ENCODE results near the gene ZNF677. TPM values are rescaled to one million over a fixed set of nuclear protein-coding genes. Genes with fewer than 3 reads are reported as not detected.

The ZNF677 gene
- total and polyA plus RNA-seq, 2 experiments from 2014 or later: 57.2 to 74.8 TPM

DNA sequence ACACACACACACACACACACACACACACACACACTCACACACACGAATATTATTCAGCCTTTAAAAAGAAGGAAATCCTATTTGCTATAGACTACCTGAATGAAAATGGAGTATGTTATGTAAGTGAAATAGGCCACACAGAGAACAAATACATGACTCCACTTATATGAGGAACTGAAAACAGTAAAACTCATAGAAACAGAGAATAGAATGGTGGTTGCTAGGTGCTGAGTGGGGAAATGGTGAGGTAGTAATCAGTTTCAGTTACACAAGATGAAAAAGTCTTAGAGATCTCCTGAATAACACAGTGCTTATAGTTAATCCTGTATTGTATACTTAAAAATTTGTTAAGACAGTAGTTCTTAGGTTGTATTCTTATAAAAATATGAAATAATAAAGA is 8.2 kb downstream of the ZNF677 start (continued):
- TF ChIP-seq STAT1 (IDR thresholded peaks at IDR 0.05; ENCODE audit: unreplicated experiment) (no peak), ZNF114 (CRISPR knock-in tag; IDR thresholded peaks at IDR 0.05) (no peak)
- TF ChIP-seq, protein P1, sequence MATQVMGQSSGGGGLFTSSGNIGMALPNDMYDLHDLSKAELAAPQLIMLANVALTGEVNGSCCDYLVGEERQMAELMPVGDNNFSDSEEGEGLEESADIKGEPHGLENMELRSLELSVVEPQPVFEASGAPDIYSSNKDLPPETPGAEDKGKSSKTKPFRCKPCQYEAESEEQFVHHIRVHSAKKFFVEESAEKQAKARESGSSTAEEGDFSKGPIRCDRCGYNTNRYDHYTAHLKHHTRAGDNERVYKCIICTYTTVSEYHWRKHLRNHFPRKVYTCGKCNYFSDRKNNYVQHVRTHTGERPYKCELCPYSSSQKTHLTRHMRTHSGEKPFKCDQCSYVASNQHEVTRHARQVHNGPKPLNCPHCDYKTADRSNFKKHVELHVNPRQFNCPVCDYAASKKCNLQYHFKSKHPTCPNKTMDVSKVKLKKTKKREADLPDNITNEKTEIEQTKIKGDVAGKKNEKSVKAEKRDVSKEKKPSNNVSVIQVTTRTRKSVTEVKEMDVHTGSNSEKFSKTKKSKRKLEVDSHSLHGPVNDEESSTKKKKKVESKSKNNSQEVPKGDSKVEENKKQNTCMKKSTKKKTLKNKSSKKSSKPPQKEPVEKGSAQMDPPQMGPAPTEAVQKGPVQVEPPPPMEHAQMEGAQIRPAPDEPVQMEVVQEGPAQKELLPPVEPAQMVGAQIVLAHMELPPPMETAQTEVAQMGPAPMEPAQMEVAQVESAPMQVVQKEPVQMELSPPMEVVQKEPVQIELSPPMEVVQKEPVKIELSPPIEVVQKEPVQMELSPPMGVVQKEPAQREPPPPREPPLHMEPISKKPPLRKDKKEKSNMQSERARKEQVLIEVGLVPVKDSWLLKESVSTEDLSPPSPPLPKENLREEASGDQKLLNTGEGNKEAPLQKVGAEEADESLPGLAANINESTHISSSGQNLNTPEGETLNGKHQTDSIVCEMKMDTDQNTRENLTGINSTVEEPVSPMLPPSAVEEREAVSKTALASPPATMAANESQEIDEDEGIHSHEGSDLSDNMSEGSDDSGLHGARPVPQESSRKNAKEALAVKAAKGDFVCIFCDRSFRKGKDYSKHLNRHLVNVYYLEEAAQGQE (IDR thresholded peaks at IDR 0.05; ENCODE audit: unreplicated experiment): no peak

DNA sequence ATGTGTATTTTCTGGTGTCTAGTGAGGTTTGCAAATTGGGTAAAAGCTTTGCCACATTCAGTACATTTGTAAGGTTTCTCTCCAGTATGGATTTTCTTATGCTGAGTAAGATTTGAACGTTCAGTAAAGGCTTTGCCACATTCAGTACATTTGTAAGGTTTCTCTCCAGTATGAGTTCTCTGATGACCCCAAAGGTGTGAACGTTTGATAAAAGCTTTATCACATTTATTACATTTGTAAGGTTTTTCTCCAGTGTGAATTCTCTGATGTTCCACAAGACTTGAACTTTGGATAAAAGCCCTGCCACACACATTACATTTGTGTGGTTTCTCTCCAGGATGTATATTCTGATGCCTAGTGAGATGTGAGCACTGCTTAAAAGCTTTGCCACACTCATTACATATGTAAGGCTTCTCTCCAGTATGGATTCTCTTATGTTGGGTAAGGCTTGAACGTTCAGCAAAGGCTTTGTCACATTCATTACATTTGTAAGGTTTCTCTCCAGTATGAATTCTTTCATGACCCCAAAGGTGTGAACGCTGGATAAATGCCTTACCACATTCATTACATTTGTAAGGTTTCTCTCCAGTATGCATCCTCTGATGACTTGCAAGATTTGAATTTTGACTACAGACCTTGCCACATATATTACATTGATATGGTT is 17.4 kb downstream of the ZNF677 start:
- Histone ChIP-seq H3K27ac (ENCODE audit: low read depth) (no peak overlapping the region), H3K27me3 (ENCODE audit: insufficient read depth) (no peaks in the 10 kb centered on the region), H3K4me1 (ENCODE audit: insufficient read depth) (no peaks in the 10 kb centered on the region), H3K4me3 (no peak overlapping the region), H3K36me3 (ENCODE audit: insufficient read depth) (peaks cover 50% of the 10 kb centered on the region), H3K79me2 (replicated peaks; ENCODE audit: insufficient read depth) (no peaks in the 10 kb centered on the region), H4K20me1 (replicated peaks; ENCODE audit: insufficient read depth) (no peaks in the 10 kb centered on the region), H2AFZ (no peak overlapping the region), H3F3A (replicated peaks; ENCODE audit: low read depth) (no peaks in the 10 kb centered on the region), H3K9me2 (ENCODE audit: insufficient read depth) (no peaks in the 10 kb centered on the region), H3K4me2 (no peak overlapping the region)
- Mint-ChIP-seq H3K36me3 (ENCODE audit: low read depth) (peaks cover 91% of the 10 kb centered on the region), H3K4me1 (no peaks in the 10 kb centered on the region), H3K9me3 (peaks cover 96% of the 10 kb centered on the region), H3K27ac (no peak overlapping the region), H3K27me3 (ENCODE audit: insufficient read depth, low read depth, poor library complexity) (peaks cover 3% of the 10 kb centered on the region), H3K4me3 (no peak overlapping the region)
- TF ChIP-seq, protein P2, sequence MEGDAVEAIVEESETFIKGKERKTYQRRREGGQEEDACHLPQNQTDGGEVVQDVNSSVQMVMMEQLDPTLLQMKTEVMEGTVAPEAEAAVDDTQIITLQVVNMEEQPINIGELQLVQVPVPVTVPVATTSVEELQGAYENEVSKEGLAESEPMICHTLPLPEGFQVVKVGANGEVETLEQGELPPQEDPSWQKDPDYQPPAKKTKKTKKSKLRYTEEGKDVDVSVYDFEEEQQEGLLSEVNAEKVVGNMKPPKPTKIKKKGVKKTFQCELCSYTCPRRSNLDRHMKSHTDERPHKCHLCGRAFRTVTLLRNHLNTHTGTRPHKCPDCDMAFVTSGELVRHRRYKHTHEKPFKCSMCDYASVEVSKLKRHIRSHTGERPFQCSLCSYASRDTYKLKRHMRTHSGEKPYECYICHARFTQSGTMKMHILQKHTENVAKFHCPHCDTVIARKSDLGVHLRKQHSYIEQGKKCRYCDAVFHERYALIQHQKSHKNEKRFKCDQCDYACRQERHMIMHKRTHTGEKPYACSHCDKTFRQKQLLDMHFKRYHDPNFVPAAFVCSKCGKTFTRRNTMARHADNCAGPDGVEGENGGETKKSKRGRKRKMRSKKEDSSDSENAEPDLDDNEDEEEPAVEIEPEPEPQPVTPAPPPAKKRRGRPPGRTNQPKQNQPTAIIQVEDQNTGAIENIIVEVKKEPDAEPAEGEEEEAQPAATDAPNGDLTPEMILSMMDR (conservative IDR thresholded peaks at IDR 0.05; ENCODE audit: low read depth in 2 of 2): no peak
- TF ChIP-seq NANOG (IDR thresholded peaks at IDR 0.05; ENCODE audit: borderline replicate concordance) (no peak), ZNF331 (CRISPR knock-in tag; IDR thresholded peaks at IDR 0.05; ENCODE audit: low read depth) (no peak), ZNF114 (CRISPR knock-in tag; IDR thresholded peaks at IDR 0.05) (no peak), EZH2 (IDR thresholded peaks at IDR 0.05; ENCODE audit: low read depth, unreplicated experiment) (no peak)
- TF ChIP-seq, protein P3, sequence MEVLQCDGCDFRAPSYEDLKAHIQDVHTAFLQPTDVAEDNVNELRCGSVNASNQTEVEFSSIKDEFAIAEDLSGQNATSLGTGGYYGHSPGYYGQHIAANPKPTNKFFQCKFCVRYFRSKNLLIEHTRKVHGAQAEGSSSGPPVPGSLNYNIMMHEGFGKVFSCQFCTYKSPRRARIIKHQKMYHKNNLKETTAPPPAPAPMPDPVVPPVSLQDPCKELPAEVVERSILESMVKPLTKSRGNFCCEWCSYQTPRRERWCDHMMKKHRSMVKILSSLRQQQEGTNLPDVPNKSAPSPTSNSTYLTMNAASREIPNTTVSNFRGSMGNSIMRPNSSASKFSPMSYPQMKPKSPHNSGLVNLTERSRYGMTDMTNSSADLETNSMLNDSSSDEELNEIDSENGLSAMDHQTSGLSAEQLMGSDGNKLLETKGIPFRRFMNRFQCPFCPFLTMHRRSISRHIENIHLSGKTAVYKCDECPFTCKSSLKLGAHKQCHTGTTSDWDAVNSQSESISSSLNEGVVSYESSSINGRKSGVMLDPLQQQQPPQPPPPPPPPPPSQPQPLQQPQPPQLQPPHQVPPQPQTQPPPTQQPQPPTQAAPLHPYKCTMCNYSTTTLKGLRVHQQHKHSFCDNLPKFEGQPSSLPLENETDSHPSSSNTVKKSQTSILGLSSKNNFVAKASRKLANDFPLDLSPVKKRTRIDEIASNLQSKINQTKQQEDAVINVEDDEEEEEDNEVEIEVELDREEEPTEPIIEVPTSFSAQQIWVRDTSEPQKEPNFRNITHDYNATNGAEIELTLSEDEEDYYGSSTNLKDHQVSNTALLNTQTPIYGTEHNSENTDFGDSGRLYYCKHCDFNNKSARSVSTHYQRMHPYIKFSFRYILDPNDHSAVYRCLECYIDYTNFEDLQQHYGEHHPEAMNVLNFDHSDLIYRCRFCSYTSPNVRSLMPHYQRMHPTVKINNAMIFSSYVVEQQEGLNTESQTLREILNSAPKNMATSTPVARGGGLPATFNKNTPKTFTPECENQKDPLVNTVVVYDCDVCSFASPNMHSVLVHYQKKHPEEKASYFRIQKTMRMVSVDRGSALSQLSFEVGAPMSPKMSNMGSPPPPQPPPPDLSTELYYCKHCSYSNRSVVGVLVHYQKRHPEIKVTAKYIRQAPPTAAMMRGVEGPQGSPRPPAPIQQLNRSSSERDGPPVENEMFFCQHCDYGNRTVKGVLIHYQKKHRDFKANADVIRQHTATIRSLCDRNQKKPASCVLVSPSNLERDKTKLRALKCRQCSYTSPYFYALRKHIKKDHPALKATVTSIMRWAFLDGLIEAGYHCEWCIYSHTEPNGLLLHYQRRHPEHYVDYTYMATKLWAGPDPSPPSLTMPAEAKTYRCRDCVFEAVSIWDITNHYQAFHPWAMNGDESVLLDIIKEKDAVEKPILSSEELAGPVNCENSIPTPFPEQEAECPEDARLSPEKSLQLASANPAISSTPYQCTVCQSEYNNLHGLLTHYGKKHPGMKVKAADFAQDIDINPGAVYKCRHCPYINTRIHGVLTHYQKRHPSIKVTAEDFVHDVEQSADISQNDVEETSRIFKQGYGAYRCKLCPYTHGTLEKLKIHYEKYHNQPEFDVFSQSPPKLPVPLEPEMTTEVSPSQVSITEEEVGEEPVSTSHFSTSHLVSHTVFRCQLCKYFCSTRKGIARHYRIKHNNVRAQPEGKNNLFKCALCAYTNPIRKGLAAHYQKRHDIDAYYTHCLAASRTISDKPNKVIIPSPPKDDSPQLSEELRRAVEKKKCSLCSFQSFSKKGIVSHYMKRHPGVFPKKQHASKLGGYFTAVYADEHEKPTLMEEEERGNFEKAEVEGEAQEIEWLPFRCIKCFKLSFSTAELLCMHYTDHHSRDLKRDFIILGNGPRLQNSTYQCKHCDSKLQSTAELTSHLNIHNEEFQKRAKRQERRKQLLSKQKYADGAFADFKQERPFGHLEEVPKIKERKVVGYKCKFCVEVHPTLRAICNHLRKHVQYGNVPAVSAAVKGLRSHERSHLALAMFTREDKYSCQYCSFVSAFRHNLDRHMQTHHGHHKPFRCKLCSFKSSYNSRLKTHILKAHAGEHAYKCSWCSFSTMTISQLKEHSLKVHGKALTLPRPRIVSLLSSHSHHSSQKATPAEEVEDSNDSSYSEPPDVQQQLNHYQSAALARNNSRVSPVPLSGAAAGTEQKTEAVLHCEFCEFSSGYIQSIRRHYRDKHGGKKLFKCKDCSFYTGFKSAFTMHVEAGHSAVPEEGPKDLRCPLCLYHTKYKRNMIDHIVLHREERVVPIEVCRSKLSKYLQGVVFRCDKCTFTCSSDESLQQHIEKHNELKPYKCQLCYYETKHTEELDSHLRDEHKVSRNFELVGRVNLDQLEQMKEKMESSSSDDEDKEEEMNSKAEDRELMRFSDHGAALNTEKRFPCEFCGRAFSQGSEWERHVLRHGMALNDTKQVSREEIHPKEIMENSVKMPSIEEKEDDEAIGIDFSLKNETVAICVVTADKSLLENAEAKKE (CRISPR knock-in tag; IDR thresholded peaks at IDR 0.05): no peak
- DNase-seq (ENCODE audit: low spot score): no peak
- ATAC-seq: no peak
